Measurements from ENCODE around the gene COX4I2. TPM values are rescaled to one million over a fixed set of nuclear protein-coding genes. Genes with fewer than 3 reads are reported as not detected.

Gene COX4I2
- total RNA-seq, 1 donor from 2014 or later, result 7.9 TPM

GRCh38 chr20:31693987-31694661, 56.4 kb downstream of the COX4I2 start:
- DNase-seq (ENCODE audit: low spot score), result no peak

Other genes with a start within 250 kb of the COX4I2 start
- not detected for gene DEFB119, start 247.3 kb upstream of the COX4I2 start, total RNA-seq (ENCODE audit: insufficient read depth, low replicate concordance)
- not detected for gene DEFB121, start 231.7 kb upstream of the COX4I2 start, total RNA-seq (ENCODE audit: insufficient read depth, low replicate concordance)
- gene DEFB123, start 197.3 kb upstream of the COX4I2 start, total RNA-seq (ENCODE audit: insufficient read depth, low replicate concordance), result not detected
- gene DEFB124, start 162.8 kb upstream of the COX4I2 start, total RNA-seq (ENCODE audit: insufficient read depth, low replicate concordance), result not detected
- gene REM1, start 162.6 kb upstream of the COX4I2 start, total RNA-seq (ENCODE audit: insufficient read depth, low replicate concordance), result not detected
- 42.1 TPM for gene HM13, start 123.5 kb upstream of the COX4I2 start, total RNA-seq (ENCODE audit: insufficient read depth, low replicate concordance)
- 224 TPM for gene ID1, start 32.6 kb upstream of the COX4I2 start, total RNA-seq (ENCODE audit: insufficient read depth, low replicate concordance)
- gene BCL2L1, start 85.0 kb downstream of the COX4I2 start, total RNA-seq (ENCODE audit: insufficient read depth, low replicate concordance), result 37.8 TPM
- 5.3 TPM for gene TPX2, start 101.4 kb downstream of the COX4I2 start, total RNA-seq (ENCODE audit: insufficient read depth, low replicate concordance)
- 0.72 TPM for gene MYLK2, start 181.4 kb downstream of the COX4I2 start, total RNA-seq (ENCODE audit: insufficient read depth, low replicate concordance)
- gene FOXS1, start 207.7 kb downstream of the COX4I2 start, total RNA-seq (ENCODE audit: insufficient read depth, low replicate concordance), result 0.72 TPM
- 6.0 TPM for gene DUSP15, start 232.6 kb downstream of the COX4I2 start, total RNA-seq (ENCODE audit: insufficient read depth, low replicate concordance)
- 5.8 TPM for gene TTLL9, start 232.7 kb downstream of the COX4I2 start, total RNA-seq (ENCODE audit: insufficient read depth, low replicate concordance)